IPS-18c (cell line): Measurements from ENCODE around the gene CDKN2B.
"Not testable (repeated sequence)": the region's sequence is repeated elsewhere in the genome, so short reads cannot be mapped to it uniquely, and the experiment has no call there.

Experiments used
- H3K4me3 ChIP-seq: 2 replicates; pipeline ENCODE4 v1.7.0; 2013; ENCODE audit warnings: low read depth, mild to moderate bottlenecking, low read length, moderate library complexity; ENCODE audit not compliant: insufficient read depth
- H3K9me3 ChIP-seq: one replicate; pipeline ENCODE4 v1.6.1; 2013; ENCODE audit warnings: mild to moderate bottlenecking, low read length, moderate library complexity; ENCODE audit not compliant: control insufficient read depth, insufficient read depth

CDKN2B gene

GRCh38 chr9:22008717-22009505 lies at the start of gene CDKN2B:
CDKN2B (minus strand) TSS chr9:22009305; CDS start chr9:22008953, 352 bp downstream.
- peak within 1 kb of the TSS; percentile 79 for H3K4me3 ChIP-seq
- peaks cover 2% of the 10 kb centered on the region for H3K9me3 ChIP-seq

GRCh38 chr9:22057972-22058371 lies 48.9 kb upstream of the CDKN2B start:
- not testable (repeated sequence) for H3K4me3 ChIP-seq

GRCh38 chr9:22056402-22056801 lies 47.3 kb upstream of the CDKN2B start:
- H3K9me3 ChIP-seq: peaks cover 3% of the 10 kb centered on the region

More at GRCh38 chr9:22057972-22058371, 48.9 kb upstream of the CDKN2B start:
- H3K9me3 ChIP-seq: not testable (repeated sequence)

GRCh38 chr9:22055090-22055489 lies 46.0 kb upstream of the CDKN2B start:
- no peak overlapping the region for H3K4me3 ChIP-seq

More at GRCh38 chr9:22056402-22056801, 47.3 kb upstream of the CDKN2B start:
- no peak overlapping the region for H3K4me3 ChIP-seq

GRCh38 chr9:22054529-22054928 lies 45.4 kb upstream of the CDKN2B start:
- peaks cover 3% of the 10 kb centered on the region for H3K9me3 ChIP-seq

More at GRCh38 chr9:22055090-22055489, 46.0 kb upstream of the CDKN2B start:
- H3K9me3 ChIP-seq: peaks cover 3% of the 10 kb centered on the region

GRCh38 chr9:22054076-22054475 lies 45.0 kb upstream of the CDKN2B start:
- peaks cover 3% of the 10 kb centered on the region for H3K9me3 ChIP-seq
- no peak overlapping the region for H3K4me3 ChIP-seq

More at GRCh38 chr9:22054529-22054928, 45.4 kb upstream of the CDKN2B start:
- no peak overlapping the region for H3K4me3 ChIP-seq

- Histone ChIP-seq H3K9me3 (no peaks in the 10 kb centered on the region), H3K4me3 (no peak overlapping the region)
Measured at GRCh38 chr9:22053178-22053577, 44.1 kb upstream of the CDKN2B start.

GRCh38 chr9:22052376-22052945 lies 43.4 kb upstream of the CDKN2B start:
- no peak overlapping the region for H3K4me3 ChIP-seq
- no peaks in the 10 kb centered on the region for H3K9me3 ChIP-seq

GRCh38 chr9:22050924-22051323 lies 41.8 kb upstream of the CDKN2B start:
- H3K9me3 ChIP-seq: no peaks in the 10 kb centered on the region
- no peak overlapping the region for H3K4me3 ChIP-seq

GRCh38 chr9:22049411-22049810 lies 40.3 kb upstream of the CDKN2B start:
- H3K4me3 ChIP-seq: no peak overlapping the region
- no peaks in the 10 kb centered on the region for H3K9me3 ChIP-seq

GRCh38 chr9:22047596-22047995 lies 38.5 kb upstream of the CDKN2B start:
- Histone ChIP-seq H3K4me3 (no peak overlapping the region), H3K9me3 (no peaks in the 10 kb centered on the region)

GRCh38 chr9:22046243-22046885 lies 37.3 kb upstream of the CDKN2B start:
- Histone ChIP-seq H3K9me3 (no peaks in the 10 kb centered on the region), H3K4me3 (no peak overlapping the region)

- H3K4me3 ChIP-seq: no peak overlapping the region
- H3K9me3 ChIP-seq: no peaks in the 10 kb centered on the region
Measured at GRCh38 chr9:22045423-22045822, 36.3 kb upstream of the CDKN2B start.

GRCh38 chr9:22044583-22044982 lies 35.5 kb upstream of the CDKN2B start:
- H3K9me3 ChIP-seq: no peaks in the 10 kb centered on the region
- no peak overlapping the region for H3K4me3 ChIP-seq

GRCh38 chr9:22043928-22044327 lies 34.8 kb upstream of the CDKN2B start:
- Histone ChIP-seq H3K9me3 (no peaks in the 10 kb centered on the region), H3K4me3 (no peak overlapping the region)

- Histone ChIP-seq H3K4me3 (no peak overlapping the region), H3K9me3 (no peaks in the 10 kb centered on the region)
Measured at GRCh38 chr9:22041775-22042174, 32.7 kb upstream of the CDKN2B start.

GRCh38 chr9:22041344-22041743 lies 32.2 kb upstream of the CDKN2B start:
- Histone ChIP-seq H3K4me3 (no peak overlapping the region), H3K9me3 (no peaks in the 10 kb centered on the region)

- Histone ChIP-seq H3K9me3 (no peaks in the 10 kb centered on the region), H3K4me3 (no peak overlapping the region)
Measured at GRCh38 chr9:22040760-22041159, 31.7 kb upstream of the CDKN2B start.
